ENCODE measurements around the gene CCDC82.
"Not testable (repeated sequence)": the region's sequence is repeated elsewhere in the genome, so short reads cannot be mapped to it uniquely, and the experiment has no call there.

CCDC82 gene

GRCh38 chr11:96389720-96390487 lies at the start of gene CCDC82, which contains the start of gene JRKL:
Gene CCDC82 (minus strand): TSS chr11:96389912. CDS start chr11:96384747, 5,165 bp downstream.
Gene JRKL (plus strand): TSS chr11:96390013. CDS start chr11:96390650, 637 bp downstream.
- peak; percentile 96 for DNase-seq (ENCODE audit: low spot score)

GRCh38 chr11:96432654-96433053 lies 42.9 kb upstream of the CCDC82 start:
- not testable (repeated sequence) for DNase-seq (ENCODE audit: low spot score)

- DNase-seq (ENCODE audit: low spot score) = no peak
Measured at GRCh38 chr11:96430668-96431067, 41.0 kb upstream of the CCDC82 start.

GRCh38 chr11:96424693-96425092 lies 35.0 kb upstream of the CCDC82 start:
- no peak for DNase-seq (ENCODE audit: low spot score)

DNA sequence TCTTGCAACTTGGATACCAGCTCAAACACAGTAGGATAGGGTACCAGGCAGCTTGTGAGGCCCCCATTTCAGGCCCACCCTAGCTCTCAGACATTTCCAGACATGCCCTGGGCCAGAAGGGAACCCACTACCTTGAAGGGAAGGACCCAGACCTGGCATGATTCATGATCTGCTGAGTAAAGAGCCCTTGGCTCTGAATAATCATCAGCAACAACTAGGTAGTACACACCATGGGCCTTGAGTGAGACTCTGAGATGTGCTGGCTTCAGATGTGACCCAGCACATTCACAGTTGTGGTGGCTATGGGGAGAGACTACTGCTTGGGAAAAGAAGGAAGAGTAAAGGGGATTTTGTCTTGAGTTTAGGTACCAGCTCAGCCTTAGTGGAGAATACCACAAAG lies 23.7 kb upstream of the CCDC82 start:
- DNase-seq (ENCODE audit: low spot score) = no peak

- DNase-seq (ENCODE audit: low spot score) = no peak
Measured at GRCh38 chr11:96412761-96413381, 23.2 kb upstream of the CCDC82 start.

DNA sequence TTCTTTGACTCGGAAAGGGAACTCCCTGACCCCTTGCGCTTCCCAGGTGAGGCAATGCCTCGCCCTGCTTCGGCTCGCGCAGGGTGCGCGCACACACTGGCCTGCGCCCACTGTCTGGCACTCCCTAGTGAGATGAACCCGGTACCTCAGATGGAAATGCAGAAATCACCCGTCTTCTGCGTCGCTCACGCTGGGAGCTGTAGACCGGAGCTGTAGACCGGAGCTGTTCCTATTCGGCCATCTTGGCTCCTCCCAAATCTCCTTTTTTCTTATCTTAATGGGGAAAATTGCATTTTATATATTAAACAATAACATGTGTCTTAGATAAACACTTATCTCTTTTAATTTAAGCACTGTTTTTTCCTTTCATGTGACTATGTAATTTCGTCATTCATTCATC lies 21.7 kb upstream of the CCDC82 start:
- not testable (repeated sequence) for DNase-seq (ENCODE audit: low spot score)

- DNase-seq (ENCODE audit: low spot score) = no peak
Measured at GRCh38 chr11:96400697-96401096, 11.0 kb upstream of the CCDC82 start.

DNA sequence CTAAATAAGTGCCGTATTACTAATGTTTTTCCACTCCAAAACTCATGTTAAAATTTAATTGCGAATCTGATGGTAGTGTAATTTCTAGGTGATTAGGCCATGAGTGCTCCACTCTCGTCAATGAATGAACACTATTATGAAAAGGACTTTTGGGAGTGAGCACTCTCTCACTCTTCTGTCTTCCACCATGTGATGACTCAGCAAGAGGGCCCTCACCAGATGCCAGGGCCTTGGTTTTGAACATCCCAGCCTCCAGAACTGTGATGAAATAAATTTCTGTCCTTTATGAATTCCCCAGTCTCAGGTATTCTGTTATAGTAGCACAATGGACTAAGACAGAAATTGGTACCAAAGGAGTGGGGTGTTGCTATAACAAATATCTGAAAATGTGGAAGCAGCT lies 8.2 kb upstream of the CCDC82 start:
- no peak for DNase-seq (ENCODE audit: low spot score)

DNA sequence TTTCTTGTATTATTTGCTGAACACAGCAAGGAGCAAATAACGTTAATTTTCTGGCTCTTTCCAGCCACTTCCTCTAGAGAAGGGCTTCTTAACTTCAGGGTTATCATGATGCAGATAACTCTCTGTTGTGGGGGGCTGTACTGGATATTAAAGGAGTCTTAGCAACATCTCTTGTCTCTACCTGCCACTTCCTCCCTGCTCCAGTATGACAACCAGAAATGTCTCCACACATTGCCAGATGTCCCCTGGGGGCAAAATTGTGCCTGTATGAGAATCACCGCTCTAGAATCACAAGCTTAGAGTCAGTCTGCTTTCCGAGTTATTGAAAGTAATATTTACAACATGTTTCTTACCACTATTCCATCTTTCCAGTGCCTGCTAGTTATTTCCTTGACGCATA lies 6.9 kb upstream of the CCDC82 start:
- DNase-seq (ENCODE audit: low spot score) = no peak

GRCh38 chr11:96394773-96395172 lies 5.1 kb upstream of the CCDC82 start:
- no peak for DNase-seq (ENCODE audit: low spot score)

DNA sequence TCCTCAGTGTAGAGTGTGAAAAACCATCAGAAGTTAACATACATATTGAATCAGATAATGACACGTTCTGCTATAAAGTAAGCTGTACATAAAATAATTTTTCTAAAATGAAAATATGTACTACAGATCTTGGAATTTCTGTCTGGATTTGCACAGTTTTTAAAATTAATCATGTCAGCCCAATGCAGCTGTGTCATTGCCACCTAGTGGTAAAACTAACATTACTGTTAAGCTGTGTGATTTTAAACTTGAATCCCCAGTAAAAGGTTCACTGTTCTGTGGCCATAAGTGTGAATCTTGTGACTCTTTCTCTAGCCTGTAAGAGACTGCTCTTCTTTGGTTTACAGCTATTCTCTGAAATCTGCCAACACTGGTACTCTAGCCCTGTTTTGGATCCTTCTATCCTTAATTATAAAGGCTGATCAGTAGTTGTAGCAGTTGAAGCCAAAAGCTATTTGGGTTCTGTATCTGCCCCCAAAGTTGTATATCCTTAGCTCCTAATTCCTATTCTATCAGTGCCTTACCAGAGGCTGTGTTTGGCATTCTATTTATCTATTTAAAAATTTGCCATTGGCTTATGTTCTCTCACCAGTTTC lies 4.1 kb upstream of the CCDC82 start:
- DNase-seq (ENCODE audit: low spot score) = peak; percentile 47

DNA sequence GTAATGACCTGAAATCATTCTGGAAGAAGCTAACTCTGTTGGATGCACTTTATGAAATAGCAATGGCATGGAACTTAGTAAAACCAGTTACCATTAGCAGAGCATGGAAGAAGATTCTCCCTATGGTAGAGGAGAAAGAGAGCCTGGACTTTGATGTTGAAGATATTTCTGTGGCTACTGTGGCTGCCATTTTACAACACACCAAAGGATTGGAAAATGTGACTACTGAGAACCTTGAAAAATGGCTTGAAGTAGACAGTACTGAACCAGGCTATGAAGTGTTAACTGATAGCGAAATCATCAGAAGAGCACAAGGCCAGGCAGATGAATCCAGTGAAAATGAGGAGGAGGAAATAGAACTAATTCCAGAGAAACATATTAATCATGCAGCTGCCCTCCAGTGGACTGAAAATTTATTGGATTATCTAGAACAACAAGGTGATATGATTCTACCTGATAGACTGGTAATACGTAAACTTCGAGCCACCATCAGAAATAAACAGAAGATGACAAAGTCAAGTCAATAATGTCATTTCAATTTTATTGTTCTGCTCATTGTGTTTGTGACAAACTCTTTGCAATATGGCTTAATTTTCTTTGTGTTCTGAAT lies 2.1 kb upstream of the CCDC82 start:
- no peak for DNase-seq (ENCODE audit: low spot score)

DNA sequence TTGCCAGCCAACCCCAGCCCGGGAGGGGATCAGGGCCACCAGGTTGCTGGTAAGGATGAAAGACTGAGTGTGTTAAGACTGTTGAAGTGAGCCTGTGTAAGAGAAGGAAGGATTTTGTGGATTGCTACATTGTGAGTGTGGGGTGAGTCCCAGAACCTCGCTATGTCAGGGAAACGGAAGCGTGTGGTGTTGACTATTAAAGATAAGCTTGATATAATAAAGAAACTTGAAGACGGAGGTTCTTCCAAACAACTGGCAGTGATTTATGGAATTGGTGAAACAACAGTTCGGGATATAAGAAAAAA lies 728 bp upstream of the CCDC82 start:
- DNase-seq (ENCODE audit: low spot score) = no peak

- DNase-seq (ENCODE audit: low spot score) = no peak
Measured at GRCh38 chr11:96388891-96389719, 607 bp downstream of the CCDC82 start.

DNA sequence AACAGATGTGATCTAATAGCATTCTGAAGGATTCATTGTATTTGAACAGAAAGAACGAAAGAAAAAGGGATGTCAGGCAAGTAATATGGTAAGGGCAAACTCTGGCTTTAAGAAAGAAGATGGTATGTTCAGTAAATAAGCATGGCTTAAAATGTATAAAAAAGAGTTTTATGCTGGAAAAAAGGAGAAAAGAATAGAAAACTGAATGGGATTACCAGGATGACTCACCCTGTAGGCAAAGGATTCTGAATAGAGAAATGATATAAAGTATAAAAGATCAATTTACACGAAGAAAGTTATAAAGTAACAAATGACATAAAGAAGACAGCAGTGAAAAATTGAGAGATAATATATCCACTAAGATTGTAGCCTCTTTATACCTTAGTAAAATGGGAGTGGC lies 4.5 kb downstream of the CCDC82 start:
- no peak for DNase-seq (ENCODE audit: low spot score)

GRCh38 chr11:96384156-96384555 lies 5.6 kb downstream of the CCDC82 start:
- no peak for DNase-seq (ENCODE audit: low spot score)

GRCh38 chr11:96376796-96377195 lies 12.9 kb downstream of the CCDC82 start:
- DNase-seq (ENCODE audit: low spot score) = no peak

DNA sequence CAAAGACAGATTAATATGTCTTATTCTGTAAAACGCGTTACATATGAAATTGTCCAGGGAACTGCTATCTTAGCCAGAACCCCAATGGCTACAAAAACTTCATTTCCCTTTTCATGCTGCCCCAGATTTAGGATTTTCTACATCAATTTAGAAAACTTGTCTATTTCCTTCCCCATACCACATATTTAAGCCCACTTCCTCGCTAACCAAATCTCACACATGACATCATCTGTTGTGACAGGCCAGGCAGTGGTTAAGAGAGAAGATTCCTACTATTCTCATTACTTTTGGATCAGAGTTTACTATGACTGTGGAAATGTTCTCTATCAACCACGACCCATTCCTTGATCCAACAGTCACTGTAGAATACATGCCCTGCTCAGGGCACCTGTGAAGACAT lies 15.9 kb downstream of the CCDC82 start:
- DNase-seq (ENCODE audit: low spot score) = no peak

- no peak for DNase-seq (ENCODE audit: low spot score)
Measured at GRCh38 chr11:96367342-96367741, 22.4 kb downstream of the CCDC82 start.

DNA sequence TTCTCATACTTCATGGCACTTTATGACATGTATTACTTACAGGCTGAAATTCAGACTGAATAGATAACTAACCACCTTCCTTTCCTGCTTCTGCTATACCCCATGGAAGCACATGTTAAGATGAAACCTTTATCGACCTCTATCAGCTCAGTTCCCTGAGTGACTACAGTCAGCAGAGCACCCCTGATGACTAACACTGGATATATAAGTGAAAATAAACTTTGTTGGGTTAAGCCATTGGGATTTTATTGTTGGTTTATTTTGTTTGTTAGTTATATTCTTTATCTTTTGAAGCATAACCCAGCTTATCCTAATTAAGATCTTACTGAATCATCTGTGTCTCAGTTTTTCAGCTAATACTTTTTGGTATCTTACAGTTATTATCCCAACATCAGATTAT lies 23.7 kb downstream of the CCDC82 start:
- DNase-seq (ENCODE audit: low spot score) = no peak

- DNase-seq (ENCODE audit: low spot score) = no peak
Measured at GRCh38 chr11:96365493-96365892, 24.2 kb downstream of the CCDC82 start.

Data from hematopoietic multipotent progenitor cell treated with erythropoietin and hydrocortisone succinate and interleukin-3 and kit ligand, for 15 days (in vitro differentiated cells).